Panc1 (cell line): ENCODE data around the gene HK1. TPM values are rescaled to one million over a fixed set of nuclear protein-coding genes. Genes with fewer than 3 reads are reported as not detected.

ENCODE experiments used
- ATAC-seq: fragments of 200-7000 bp; cut with Tn5 transposase; 2 replicates; pipeline ENCODE4 v1.9.1; 2020; ENCODE audit warnings: mild to moderate bottlenecking, moderate library complexity
- BruUV-seq: library from RNA; stranded (reverse); fragments of 400-500 nt; replicated peaks from 2 replicates; lab custom pipeline; 2021; lab: Mats Ljungman, UMichigan
- CTCF ChIA-PET: fragments of 300-600 bp; sonication (Branson Sonifier 250); formaldehyde crosslinking; loops from one replicate; lab custom pipeline; 2022; ENCODE audit warnings: antibody characterized with exemption; lab: Charles Lee
- POLR2A ChIA-PET: fragments of 300-600 bp; sonication (Branson Sonifier 250); formaldehyde crosslinking; loops from one replicate; lab custom pipeline; 2022; ENCODE audit warnings: antibody characterized with exemption; lab: Charles Lee
- DNase-seq: peaks from one replicate; pipeline ENCODE4 v3.0.0-alpha.2; 2010; ENCODE audit warnings: low read depth, low spot score
- H3K27ac ChIP-seq: 2 replicates; pipeline ENCODE4 v1.5.1; 2011; ENCODE audit warnings: mild to moderate bottlenecking, low read length, inconsistent platforms
- H3K27me3 ChIP-seq: fragments of 200-500 bp; sonication (Bioruptor generic); 2 replicates; pipeline ENCODE4 v1.6.0; 2014; ENCODE audit warnings: low read length, inconsistent platforms; ENCODE audit not compliant: control insufficient read depth, insufficient read depth
- H3K36me3 ChIP-seq: fragments of 200-500 bp; sonication (Bioruptor generic); 2 replicates; pipeline ENCODE4 v1.5.1; 2014; ENCODE audit warnings: inconsistent platforms, mild to moderate bottlenecking, low read length, moderate library complexity; ENCODE audit not compliant: control insufficient read depth, insufficient read depth
- H3K4me1 ChIP-seq: 2 replicates; pipeline ENCODE4 v1.5.1; 2011; ENCODE audit warnings: inconsistent platforms, mild to moderate bottlenecking, low read length, moderate library complexity; ENCODE audit not compliant: control insufficient read depth, insufficient read depth
- H3K4me3 ChIP-seq, 2 experiments: 2 replicates each; pipeline ENCODE4 v1.5.1; 2011 to 2012; ENCODE audit warnings: low read depth in 2 of 2, low read length in 2 of 2, mild to moderate bottlenecking in 2 of 2, inconsistent platforms in 1 of 2, moderate library complexity in 1 of 2
- H3K9me3 ChIP-seq: fragments of 200-500 bp; sonication (Bioruptor generic); 2 replicates; pipeline ENCODE4 v1.5.1; 2014; ENCODE audit warnings: low read depth, mild to moderate bottlenecking, inconsistent platforms, low read length, moderate library complexity; ENCODE audit not compliant: control insufficient read depth, insufficient read depth
- CTCF ChIP-seq: fragments of 450-650 bp; IDR thresholded peaks from 2 replicates; pipeline ENCODE4 v1.5.1; 2017; ENCODE audit warnings: mild to moderate bottlenecking
- POLR2AphosphoS5 ChIP-seq: IDR thresholded peaks from 2 replicates; pipeline ENCODE4 v1.6.1; 2012; ENCODE audit warnings: mild to moderate bottlenecking, low read depth, low read length, moderate library complexity
- REST ChIP-seq, 2 experiments: IDR thresholded peaks; 2 replicates each; pipeline ENCODE4 v1.6.1; 2011 to 2012; ENCODE audit warnings: low read depth in 2 of 2, control low read depth in 1 of 2, low read length in 1 of 2, mild to moderate bottlenecking in 1 of 2, moderate library complexity in 1 of 2; ENCODE audit not compliant: insufficient read depth in 1 of 2
- SIN3A ChIP-seq: IDR thresholded peaks from 2 replicates; pipeline ENCODE4 v1.6.1; 2012; ENCODE audit warnings: low read depth, mild to moderate bottlenecking, low read length, moderate library complexity, borderline replicate concordance; ENCODE audit not compliant: insufficient read depth
- TCF7L2 ChIP-seq: IDR thresholded peaks from 2 replicates; pipeline ENCODE4 v1.6.1; 2011; ENCODE audit warnings: mild to moderate bottlenecking, low read depth, low read length, inconsistent platforms
- in situ Hi-C: cut with HindIII; loops from 2 replicates; pipeline ENCODE4 v1.10.0; 2016; ENCODE audit warnings: low sequenced_read_pairs, low pct_unique_long_range_greater_than_20kb
- intact Hi-C: fragments of 100-400 bp; cut with micrococcal nuclease; formaldehyde crosslinking; loops from one replicate; pipeline ENCODE4 v1.10.0; 2022; ENCODE audit not compliant: unreplicated experiment
- total RNA-seq: library from RNA; stranded (reverse); gene quantifications from one replicate; pipeline ENCODE4 v1.2.1, GENCODE V29; 2021; ENCODE audit not compliant: unreplicated experiment

The HK1 gene
- total RNA-seq, 1 experiment from 2014 or later, result 74.4 TPM

- BruUV-seq, result no TSS peak
- H3K36me3 ChIP-seq, result no peaks in the 10 kb centered on the region
- in situ Hi-C loops (no loop called here), intact Hi-C loops (no loop called here)
- H3K4me1 ChIP-seq, result no peaks in the 10 kb centered on the region
- ChIA-PET POLR2A (no interaction called here), CTCF (no interaction called here)
- no peak overlapping the region for H3K4me3 ChIP-seq
- no peaks in the 10 kb centered on the region for H3K9me3 ChIP-seq
- TF ChIP-seq TCF7L2 (no peak), REST (IDR thresholded peaks at IDR 0.05; ENCODE audit: insufficient read depth in 1 of 2, low read depth in 2 of 2, low read length in 1 of 2) (no peak), SIN3A (no peak), CTCF (no peak), POLR2AphosphoS5 (no peak)
- ATAC-seq (no peak), DNase-seq (no peak)
- H3K27ac ChIP-seq, result no peak overlapping the region
- H3K27me3 ChIP-seq, result peaks cover 9% of the 10 kb centered on the region; the same call in 1 of the 2 replicates
Measured at GRCh38 chr10:69259547-69260243, 18.6 kb upstream of the HK1 start.

GRCh38 chr10:69261184-69261583, 17.1 kb upstream of the HK1 start:
- no peak overlapping the region for H3K27ac ChIP-seq
- no peaks in the 10 kb centered on the region for H3K36me3 ChIP-seq
- peaks cover 9% of the 10 kb centered on the region; the same call in 1 of the 2 replicates for H3K27me3 ChIP-seq
- POLR2A ChIA-PET, result no interaction called here
- no peak for TF ChIP-seq POLR2AphosphoS5
- TF ChIP-seq SIN3A, result no peak
- no peak for TF ChIP-seq REST (IDR thresholded peaks at IDR 0.05; ENCODE audit: insufficient read depth in 1 of 2, low read depth in 2 of 2, low read length in 1 of 2)
- no peak for TF ChIP-seq CTCF
- TF ChIP-seq TCF7L2, result no peak
- intact Hi-C loops, result no loop called here
- no peaks in the 10 kb centered on the region for H3K9me3 ChIP-seq
- no TSS peak for BruUV-seq
- ATAC-seq (no peak), DNase-seq (no peak)
- H3K4me1 ChIP-seq, result no peaks in the 10 kb centered on the region
- in situ Hi-C loops, result no loop called here
- CTCF ChIA-PET, result no interaction called here
- H3K4me3 ChIP-seq, result no peak overlapping the region
